ENCODE results near the gene PNN.
"Not testable (repeated sequence)": the region's sequence is repeated elsewhere in the genome, so short reads cannot be mapped to it uniquely, and the experiment has no call there.

Gene PNN

DNA sequence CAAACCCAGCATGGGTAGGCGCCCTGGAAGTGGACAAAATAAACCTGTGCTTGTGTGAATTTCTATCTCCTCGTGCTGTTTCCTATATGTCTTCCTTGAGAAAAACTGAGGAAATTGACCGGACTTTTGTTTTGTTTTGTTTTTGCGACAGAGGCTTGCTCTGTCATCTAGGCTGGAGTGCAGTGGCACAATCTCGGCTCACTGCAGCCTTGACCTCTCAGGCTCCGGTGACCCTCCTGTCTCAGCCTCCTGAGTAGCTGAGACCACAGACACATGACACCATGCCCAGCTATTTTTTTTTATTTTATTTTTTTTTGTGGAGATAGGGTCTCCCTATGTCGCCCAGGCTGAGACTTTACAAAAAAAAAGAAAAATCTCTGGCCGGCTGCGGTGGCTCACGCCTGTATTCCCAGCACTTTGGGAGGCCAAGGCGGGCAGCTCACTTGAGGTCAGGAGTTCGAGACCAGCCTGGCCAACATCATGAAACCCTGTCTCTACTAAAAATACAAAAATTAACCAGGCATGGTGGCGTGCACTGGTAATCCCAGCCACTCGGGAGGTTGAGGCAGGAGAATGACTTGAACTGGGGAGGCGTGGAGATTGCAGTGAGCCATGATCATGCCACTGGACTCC is 36.2 kb downstream of the PNN start:
- H3K9me3 ChIP-seq (ENCODE audit: control insufficient read depth, low read length) = no peaks in the 10 kb centered on the region
- H3K36me3 ChIP-seq (ENCODE audit: control insufficient read depth, insufficient read depth, low read length) = no peaks in the 10 kb centered on the region
- no peaks in the 10 kb centered on the region for H3K4me1 ChIP-seq (ENCODE audit: control insufficient read depth, insufficient read depth, low read length, poor library complexity, severe bottlenecking)
- WGBS, 2 experiments (ENCODE audit: insufficient coverage in 2 of 2) = 89 to 97% methylated on average over 10 to 12 of the region's 15 CpGs
- no peak overlapping the region for H3K27ac ChIP-seq (ENCODE audit: low read depth, low read length, severe bottlenecking)
- H3K4me3 ChIP-seq (ENCODE audit: extremely low read depth, insufficient read depth, low read length, poor library complexity, severe bottlenecking) = no peak overlapping the region

DNA sequence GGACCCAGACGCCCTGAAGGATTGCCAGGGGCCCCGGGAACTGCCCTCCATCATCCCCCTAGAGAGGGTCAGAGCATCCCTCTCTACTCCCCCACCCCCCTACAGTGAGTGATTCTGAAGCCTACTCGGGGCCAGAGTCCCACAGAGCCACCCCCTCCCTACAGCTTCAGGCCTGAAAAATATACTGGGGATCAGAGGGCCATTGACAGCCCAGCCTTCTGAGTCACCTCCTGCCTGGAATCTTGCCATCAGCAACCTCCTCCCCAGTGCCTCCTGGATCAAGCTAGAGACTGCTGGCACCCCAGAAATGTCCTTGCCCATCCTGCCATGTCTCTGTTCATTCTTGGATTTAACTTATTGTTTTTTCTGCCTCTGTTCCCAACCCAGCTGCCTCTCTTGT is 37.0 kb downstream of the PNN start:
- no peaks in the 10 kb centered on the region for H3K4me1 ChIP-seq (ENCODE audit: control insufficient read depth, insufficient read depth, low read length, poor library complexity, severe bottlenecking)
- H3K9me3 ChIP-seq (ENCODE audit: control insufficient read depth, low read length) = no peaks in the 10 kb centered on the region
- H3K27ac ChIP-seq (ENCODE audit: low read depth, low read length, severe bottlenecking) = no peak overlapping the region
- no peak overlapping the region for H3K4me3 ChIP-seq (ENCODE audit: extremely low read depth, insufficient read depth, low read length, poor library complexity, severe bottlenecking)
- no peaks in the 10 kb centered on the region for H3K36me3 ChIP-seq (ENCODE audit: control insufficient read depth, insufficient read depth, low read length)
- WGBS, 2 experiments (ENCODE audit: insufficient coverage in 2 of 2) = 57 to 89% methylated on average over 1 to 3 of the region's 3 CpGs

DNA sequence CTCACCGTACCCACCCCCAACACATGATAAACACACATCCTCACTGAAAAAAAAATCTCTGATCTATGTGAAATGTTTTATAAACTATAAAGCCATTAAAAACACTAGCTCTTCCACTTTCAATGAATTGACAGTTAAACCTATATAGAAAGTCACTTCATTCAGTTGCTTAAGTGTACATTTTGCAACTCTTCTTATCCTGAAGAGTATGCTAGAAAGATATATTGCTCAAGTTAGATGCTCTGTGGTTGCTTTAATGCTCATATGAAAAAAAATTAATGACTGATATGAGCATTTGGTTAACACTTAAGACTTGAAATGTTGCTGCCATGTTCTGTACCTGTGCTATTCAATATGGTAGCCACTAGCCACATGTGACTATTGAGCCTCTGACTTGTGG is 37.6 kb downstream of the PNN start:
- Histone ChIP-seq H3K4me3 (ENCODE audit: extremely low read depth, insufficient read depth, low read length, poor library complexity, severe bottlenecking) (no peak overlapping the region), H3K4me1 (ENCODE audit: control insufficient read depth, insufficient read depth, low read length, poor library complexity, severe bottlenecking) (no peaks in the 10 kb centered on the region), H3K27ac (ENCODE audit: low read depth, low read length, severe bottlenecking) (no peak overlapping the region), H3K36me3 (ENCODE audit: control insufficient read depth, insufficient read depth, low read length) (no peaks in the 10 kb centered on the region), H3K9me3 (ENCODE audit: control insufficient read depth, low read length) (no peaks in the 10 kb centered on the region)
- no CpG with 5 or more reads among the region's 1 CpG for WGBS, 2 experiments (ENCODE audit: insufficient coverage in 2 of 2)

DNA sequence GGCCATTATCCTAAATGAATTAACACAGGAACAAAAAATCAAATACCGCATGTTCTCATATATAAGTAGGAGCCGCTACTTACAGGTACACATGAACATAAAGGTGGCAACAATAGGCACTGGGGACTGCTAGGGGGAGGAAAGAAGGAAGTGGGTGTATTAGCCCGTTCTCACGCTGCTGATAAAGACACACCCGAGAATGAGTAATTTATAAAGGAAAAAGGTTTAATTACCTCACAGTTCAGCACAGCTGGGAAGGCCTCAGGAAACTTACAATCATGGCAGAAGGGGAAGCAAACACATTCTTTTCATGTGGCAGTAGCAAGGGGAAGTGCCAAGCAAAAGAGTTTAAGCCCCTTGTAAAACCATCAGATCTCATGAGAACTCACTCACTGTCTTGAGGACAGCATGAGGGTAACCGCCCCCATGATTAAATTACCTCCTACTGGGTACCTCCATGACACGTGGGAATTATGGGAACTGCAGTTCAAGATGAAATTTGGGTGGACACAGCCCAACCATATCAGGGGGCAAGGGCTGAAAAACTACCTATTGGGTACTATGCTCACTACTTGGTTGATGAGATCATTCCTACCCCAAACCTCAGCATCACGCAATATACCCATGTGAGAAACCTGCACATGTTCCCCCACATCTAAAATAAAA is 42.3 kb downstream of the PNN start:
- Histone ChIP-seq H3K9me3 (ENCODE audit: control insufficient read depth, low read length) (no peaks in the 10 kb centered on the region), H3K4me1 (ENCODE audit: control insufficient read depth, insufficient read depth, low read length, poor library complexity, severe bottlenecking) (no peaks in the 10 kb centered on the region), H3K4me3 (ENCODE audit: extremely low read depth, insufficient read depth, low read length, poor library complexity, severe bottlenecking) (no peak overlapping the region), H3K27ac (ENCODE audit: low read depth, low read length, severe bottlenecking) (no peak overlapping the region), H3K36me3 (ENCODE audit: control insufficient read depth, insufficient read depth, low read length) (no peaks in the 10 kb centered on the region)
- WGBS, 2 experiments (ENCODE audit: insufficient coverage in 2 of 2) = 89% methylated on average over 5 of the region's 8 CpGs; no CpG with 5 or more reads in 1 of the 2 experiments

DNA sequence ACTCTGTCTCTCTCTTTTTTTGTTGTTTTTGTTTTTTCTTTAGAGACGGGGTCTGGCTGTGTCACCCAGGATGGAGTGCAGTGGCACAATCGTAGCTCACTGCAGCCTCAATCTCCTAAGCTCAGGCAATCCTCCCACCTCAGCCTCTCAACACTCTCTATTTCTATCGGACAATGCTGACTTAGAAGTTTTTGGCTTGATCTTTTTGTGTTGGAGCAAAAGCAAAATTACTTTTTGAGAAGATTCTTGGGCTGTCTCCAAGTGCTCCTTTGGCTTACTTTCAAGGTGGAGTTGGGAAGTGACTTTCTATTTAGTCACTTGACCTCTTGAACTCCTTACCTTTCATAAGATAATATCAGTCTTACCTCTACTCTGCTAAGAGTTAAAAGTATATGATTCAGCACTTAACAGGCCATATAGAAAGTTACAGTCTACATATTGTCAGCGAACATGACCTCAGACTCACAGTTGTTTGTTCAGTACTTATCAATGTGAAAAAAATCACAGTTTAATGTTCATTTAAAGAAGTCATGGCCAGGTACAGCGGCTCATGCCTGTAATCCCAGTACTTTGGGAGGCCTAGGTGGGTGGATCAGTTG is 43.2 kb downstream of the PNN start:
- no peaks in the 10 kb centered on the region for H3K9me3 ChIP-seq (ENCODE audit: control insufficient read depth, low read length)
- no peaks in the 10 kb centered on the region for H3K4me1 ChIP-seq (ENCODE audit: control insufficient read depth, insufficient read depth, low read length, poor library complexity, severe bottlenecking)
- no peaks in the 10 kb centered on the region for H3K36me3 ChIP-seq (ENCODE audit: control insufficient read depth, insufficient read depth, low read length)
- 100% methylated on average over 1 of the region's 5 CpGs; no CpG with 5 or more reads in 1 of the 2 experiments for WGBS, 2 experiments (ENCODE audit: insufficient coverage in 2 of 2)
- no peak overlapping the region for H3K4me3 ChIP-seq (ENCODE audit: extremely low read depth, insufficient read depth, low read length, poor library complexity, severe bottlenecking)
- no peak overlapping the region for H3K27ac ChIP-seq (ENCODE audit: low read depth, low read length, severe bottlenecking)

DNA sequence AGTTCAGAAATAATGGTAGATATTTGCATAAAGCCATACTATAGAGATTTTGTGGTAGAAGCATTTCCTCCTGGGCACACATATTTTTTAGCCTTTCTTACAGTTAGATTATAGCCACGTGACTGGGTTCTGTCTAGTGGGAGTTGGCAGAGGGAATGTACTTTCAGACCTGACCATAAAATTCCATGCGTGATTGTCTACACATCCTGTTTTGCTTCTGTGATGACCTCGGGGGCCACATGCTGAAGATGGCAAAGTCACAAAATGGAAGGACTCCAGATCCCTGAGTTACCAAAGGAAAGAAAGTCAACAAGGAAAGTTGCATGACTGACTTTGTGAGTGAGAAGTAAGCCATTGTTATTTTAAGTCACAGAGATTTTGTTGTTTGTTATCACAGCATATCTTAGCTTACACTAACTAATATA is 44.0 kb downstream of the PNN start:
- H3K9me3 ChIP-seq (ENCODE audit: control insufficient read depth, low read length) = no peaks in the 10 kb centered on the region
- no peak overlapping the region for H3K4me3 ChIP-seq (ENCODE audit: extremely low read depth, insufficient read depth, low read length, poor library complexity, severe bottlenecking)
- no peaks in the 10 kb centered on the region for H3K4me1 ChIP-seq (ENCODE audit: control insufficient read depth, insufficient read depth, low read length, poor library complexity, severe bottlenecking)
- H3K27ac ChIP-seq (ENCODE audit: low read depth, low read length, severe bottlenecking) = no peak overlapping the region
- WGBS, 2 experiments (ENCODE audit: insufficient coverage in 2 of 2) = 97 to 100% methylated on average over 3 of the region's 3 CpGs
- no peaks in the 10 kb centered on the region for H3K36me3 ChIP-seq (ENCODE audit: control insufficient read depth, insufficient read depth, low read length)

DNA sequence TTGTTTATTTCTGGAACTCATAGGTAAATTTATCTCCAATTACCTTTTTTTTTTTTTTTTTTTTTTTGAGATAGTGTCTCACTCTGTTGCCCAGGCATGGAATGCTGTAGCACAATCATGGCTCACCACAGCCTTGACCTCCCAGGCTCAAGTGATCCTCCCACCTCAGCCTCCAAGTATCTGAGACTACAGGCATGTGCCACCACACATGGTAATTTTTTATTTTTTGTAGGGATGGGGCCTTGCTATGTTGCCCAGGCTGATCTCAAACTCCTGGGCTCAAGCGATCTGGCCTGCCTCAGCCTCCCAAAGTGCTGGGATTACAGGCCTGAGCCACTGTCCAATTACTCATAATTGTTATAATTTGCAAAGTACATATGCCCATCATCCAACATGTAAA is 45.4 kb downstream of the PNN start:
- not testable (repeated sequence) for H3K9me3 ChIP-seq (ENCODE audit: control insufficient read depth, low read length); H3K4me3 ChIP-seq (ENCODE audit: extremely low read depth, insufficient read depth, low read length, poor library complexity, severe bottlenecking); H3K27ac ChIP-seq (ENCODE audit: low read depth, low read length, severe bottlenecking); H3K4me1 ChIP-seq (ENCODE audit: control insufficient read depth, insufficient read depth, low read length, poor library complexity, severe bottlenecking); H3K36me3 ChIP-seq (ENCODE audit: control insufficient read depth, insufficient read depth, low read length)
- no CpG with 5 or more reads among the region's 1 CpG for WGBS, 2 experiments (ENCODE audit: insufficient coverage in 2 of 2)

DNA sequence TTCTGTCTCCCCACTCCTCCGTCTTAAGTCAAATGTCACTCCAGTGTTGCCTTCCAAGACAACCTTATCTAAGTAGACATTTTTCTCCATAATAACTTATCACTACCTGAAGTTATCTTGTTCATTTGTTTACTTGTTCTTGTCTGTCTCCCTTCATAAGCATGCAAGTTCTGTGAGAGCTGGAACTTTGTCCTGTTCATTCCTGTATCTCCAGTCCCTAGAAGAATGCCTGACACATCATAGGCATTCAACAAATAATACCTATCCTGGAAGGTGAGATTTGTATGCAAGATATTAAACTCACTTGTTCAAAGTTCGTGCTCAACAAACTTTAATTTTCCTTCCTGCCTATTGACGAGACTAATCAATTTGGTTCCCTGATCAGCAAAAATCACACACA is 53.0 kb downstream of the PNN start:
- no peak overlapping the region for H3K27ac ChIP-seq (ENCODE audit: low read depth, low read length, severe bottlenecking)
- 86 to 100% methylated on average over 1 of the region's 3 CpGs for WGBS, 2 experiments (ENCODE audit: insufficient coverage in 2 of 2)
- H3K9me3 ChIP-seq (ENCODE audit: control insufficient read depth, low read length) = no peaks in the 10 kb centered on the region
- H3K36me3 ChIP-seq (ENCODE audit: control insufficient read depth, insufficient read depth, low read length) = no peaks in the 10 kb centered on the region
- no peaks in the 10 kb centered on the region for H3K4me1 ChIP-seq (ENCODE audit: control insufficient read depth, insufficient read depth, low read length, poor library complexity, severe bottlenecking)
- H3K4me3 ChIP-seq (ENCODE audit: extremely low read depth, insufficient read depth, low read length, poor library complexity, severe bottlenecking) = no peak overlapping the region

DNA sequence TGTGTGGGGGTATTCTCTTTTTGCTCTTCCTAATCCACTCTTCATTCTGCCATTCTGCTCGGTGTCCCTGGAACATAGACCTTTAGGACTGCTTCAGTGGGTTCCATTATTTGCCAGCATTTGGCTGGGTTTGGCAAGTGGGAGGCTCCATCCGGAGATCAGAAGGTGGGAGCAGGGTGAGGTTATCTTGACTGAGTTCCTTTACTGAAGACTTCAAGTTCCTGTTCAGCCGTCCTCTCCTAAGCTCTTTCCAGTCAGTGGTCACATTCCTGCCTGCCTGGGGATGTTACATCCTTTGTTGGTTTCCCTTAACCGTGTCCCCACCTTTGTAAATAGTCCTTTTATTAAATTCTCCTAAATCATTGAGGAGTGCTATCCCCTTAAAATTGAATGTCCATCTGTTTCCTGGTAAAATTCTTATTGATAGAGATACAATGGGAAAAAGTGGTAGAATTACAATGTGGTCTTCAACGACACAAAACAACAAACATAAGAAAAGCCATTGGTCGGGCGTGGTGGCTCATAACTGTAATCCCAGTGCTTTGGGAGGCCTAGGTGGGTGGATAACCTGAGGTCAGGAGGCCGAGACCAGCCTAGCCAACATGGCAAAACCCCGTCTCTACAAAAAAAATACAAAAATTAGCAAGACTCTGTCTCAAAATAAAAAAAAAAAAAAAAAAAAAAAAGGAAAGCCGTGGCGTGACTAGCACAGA is 53.6 kb downstream of the PNN start:
- 83 to 100% methylated on average over 1 to 6 of the region's 11 CpGs for WGBS, 2 experiments (ENCODE audit: insufficient coverage in 2 of 2)
- H3K9me3 ChIP-seq (ENCODE audit: control insufficient read depth, low read length) = no peaks in the 10 kb centered on the region
- H3K27ac ChIP-seq (ENCODE audit: low read depth, low read length, severe bottlenecking) = no peak overlapping the region
- no peaks in the 10 kb centered on the region for H3K36me3 ChIP-seq (ENCODE audit: control insufficient read depth, insufficient read depth, low read length)
- H3K4me1 ChIP-seq (ENCODE audit: control insufficient read depth, insufficient read depth, low read length, poor library complexity, severe bottlenecking) = no peaks in the 10 kb centered on the region
- no peak overlapping the region for H3K4me3 ChIP-seq (ENCODE audit: extremely low read depth, insufficient read depth, low read length, poor library complexity, severe bottlenecking)

DNA sequence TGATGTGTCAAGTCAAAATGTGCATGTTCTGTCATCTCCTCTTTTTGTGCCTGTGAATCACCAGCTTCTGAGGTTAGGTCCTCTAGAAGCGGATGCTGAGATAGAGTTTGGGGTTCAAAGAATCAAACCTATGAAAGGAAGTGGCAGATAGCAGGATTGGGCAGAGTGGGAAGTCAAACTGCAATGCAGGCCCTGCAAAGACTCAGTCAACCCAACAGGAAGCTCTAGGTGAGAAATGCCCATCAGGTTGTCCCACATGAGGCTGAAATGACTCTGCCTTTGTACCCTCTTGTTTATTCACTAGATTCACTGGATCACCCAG is 54.1 kb downstream of the PNN start:
- 86 to 100% methylated on average over 1 of the region's 1 CpG for WGBS, 2 experiments (ENCODE audit: insufficient coverage in 2 of 2)
- Histone ChIP-seq H3K36me3 (ENCODE audit: control insufficient read depth, insufficient read depth, low read length) (no peaks in the 10 kb centered on the region), H3K27ac (ENCODE audit: low read depth, low read length, severe bottlenecking) (no peak overlapping the region), H3K4me3 (ENCODE audit: extremely low read depth, insufficient read depth, low read length, poor library complexity, severe bottlenecking) (no peak overlapping the region), H3K4me1 (ENCODE audit: control insufficient read depth, insufficient read depth, low read length, poor library complexity, severe bottlenecking) (no peaks in the 10 kb centered on the region), H3K9me3 (ENCODE audit: control insufficient read depth, low read length) (no peaks in the 10 kb centered on the region)

All from mesodermal cell (in vitro differentiated cells).